NCI-H2029 (cell line): ENCODE measurements around the gene MBD5.

ENCODE experiments used
- DNase-seq: peaks from one replicate; lab custom pipeline; 2025; lab: John Stamatoyannopoulos, UW

Gene MBD5

DNA sequence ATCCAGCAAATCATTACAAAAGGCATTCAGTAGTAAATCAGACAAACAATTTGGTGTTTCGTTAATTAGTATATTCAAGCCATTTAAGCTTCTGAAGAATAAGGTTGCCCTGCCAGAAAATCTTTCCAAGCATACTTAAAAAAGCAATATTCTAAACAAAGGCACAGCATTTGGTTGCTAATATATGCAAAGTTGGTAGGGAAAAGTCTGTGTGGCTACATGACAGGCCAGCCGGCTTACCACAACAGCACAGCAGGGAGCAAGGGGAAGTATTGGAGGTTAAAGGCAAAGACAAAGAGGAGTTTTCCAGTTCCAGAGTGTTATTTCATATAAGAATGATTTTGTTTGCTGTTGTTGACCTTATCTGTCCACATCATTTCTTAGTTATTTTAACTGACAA, 282.3 kb downstream of the MBD5 start:
- no peak for DNase-seq

DNA sequence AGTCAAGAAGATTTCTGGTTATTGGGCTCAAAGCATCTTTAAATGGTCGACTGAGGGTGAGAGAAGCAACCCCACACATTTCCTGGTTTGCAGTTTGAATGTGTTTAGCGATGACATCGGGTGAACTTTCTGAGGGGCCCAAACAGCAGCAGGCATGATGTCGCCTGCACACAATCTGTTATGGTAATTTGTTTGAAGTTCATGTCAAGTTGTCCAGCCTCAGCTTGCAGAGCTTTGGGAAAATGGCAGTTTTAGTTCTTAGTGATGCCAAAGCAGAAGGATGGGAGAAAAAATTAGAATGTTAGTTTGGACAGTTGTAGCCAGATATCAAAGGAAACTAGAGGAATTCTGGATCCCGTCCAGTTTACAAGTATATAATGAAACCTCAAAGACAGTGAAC, 284.6 kb downstream of the MBD5 start:
- DNase-seq = no peak

DNA sequence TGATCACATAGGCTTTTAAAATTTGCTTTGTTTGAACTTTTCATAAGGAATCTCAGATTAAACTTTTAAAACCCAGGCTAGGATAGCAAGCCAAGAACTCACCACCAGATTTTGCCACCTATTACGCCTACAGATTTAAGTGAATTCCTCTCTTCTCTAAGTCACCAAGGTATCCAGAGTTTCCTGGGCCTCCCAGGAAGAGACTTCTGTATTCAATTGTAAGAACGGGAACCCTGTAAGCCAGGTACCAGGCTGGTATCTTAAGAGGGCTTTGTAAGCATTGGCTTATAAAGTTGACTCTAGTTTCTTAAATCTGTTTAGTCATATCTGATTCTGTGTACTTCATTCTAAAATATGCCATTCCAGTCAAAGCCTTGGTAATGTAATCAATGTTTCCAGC, 285.1 kb downstream of the MBD5 start:
- no peak for DNase-seq

DNA sequence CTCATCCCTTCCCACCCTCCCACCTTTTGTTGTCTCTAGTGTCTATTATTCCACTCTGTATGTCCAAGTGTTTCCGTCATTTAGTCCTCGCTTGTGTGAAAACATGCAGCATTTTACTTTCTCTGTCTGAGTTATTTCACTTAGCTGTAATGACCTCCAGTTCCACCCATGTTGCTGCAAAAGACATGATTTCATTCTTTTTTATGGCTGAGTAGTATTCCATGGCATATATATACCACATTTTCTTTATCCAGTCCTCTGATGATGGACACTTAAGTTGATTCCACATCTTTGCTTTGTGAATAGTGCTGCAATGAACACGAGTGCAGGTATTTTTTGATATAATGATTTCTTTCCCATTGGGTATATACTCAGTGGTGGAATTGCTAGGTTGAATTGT, 296.7 kb downstream of the MBD5 start:
- no peak for DNase-seq

DNA sequence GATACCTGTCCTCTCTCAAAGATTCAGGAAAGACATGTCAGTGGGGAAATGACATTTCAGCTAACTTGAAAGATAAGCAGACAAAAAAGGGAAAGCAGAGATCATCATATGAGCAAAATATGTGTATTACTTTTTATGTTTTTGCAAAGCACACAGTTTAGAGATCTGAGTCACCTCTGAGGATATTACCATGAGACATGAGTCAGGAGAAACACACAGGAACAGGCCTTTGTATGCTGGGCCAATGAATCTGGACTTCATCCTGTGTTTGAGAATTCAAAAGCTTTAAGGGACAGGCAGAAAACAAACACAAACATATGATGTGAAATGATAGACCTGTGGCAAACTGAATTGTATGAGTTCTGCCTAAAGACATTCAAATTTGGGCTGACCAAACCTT, 317.6 kb downstream of the MBD5 start:
- DNase-seq = no peak

DNA sequence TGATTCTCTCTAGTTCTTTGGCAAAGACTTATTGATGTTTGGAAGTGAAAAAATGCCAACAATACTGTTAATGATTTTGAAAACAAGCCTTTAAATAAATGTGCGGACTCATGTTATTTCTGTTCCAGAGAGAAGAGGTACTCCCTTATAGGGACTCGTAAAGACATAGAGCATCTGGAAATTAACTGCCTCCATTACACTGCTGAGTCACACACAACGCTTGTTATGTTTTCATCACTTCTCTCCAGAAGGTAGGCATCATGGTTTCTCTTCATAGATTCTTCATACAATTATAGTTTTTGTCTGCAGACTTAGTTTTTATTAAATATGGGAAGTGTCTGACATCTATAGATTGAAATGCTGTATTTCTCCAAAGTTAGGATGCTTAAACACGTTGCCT, 321.2 kb downstream of the MBD5 start:
- no peak for DNase-seq

DNA sequence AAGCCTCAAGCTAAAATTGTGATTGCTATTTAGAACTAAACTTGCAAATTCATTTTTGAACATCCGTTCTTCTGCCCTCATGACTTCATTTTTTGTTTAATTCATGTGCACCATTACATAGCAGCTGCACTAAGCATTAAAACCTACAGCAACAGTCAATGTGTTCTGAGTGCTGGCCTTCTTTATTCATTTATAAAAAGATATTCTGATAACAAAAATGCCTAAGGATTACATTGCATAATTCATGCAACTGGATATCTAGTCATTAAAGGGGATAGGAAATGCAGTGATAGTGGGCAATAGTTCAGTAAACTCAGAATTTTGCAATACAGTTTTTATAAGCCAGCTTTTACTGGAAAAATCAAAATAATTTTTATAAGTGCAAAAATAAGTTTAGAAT, 329.3 kb downstream of the MBD5 start:
- DNase-seq = no peak

DNA sequence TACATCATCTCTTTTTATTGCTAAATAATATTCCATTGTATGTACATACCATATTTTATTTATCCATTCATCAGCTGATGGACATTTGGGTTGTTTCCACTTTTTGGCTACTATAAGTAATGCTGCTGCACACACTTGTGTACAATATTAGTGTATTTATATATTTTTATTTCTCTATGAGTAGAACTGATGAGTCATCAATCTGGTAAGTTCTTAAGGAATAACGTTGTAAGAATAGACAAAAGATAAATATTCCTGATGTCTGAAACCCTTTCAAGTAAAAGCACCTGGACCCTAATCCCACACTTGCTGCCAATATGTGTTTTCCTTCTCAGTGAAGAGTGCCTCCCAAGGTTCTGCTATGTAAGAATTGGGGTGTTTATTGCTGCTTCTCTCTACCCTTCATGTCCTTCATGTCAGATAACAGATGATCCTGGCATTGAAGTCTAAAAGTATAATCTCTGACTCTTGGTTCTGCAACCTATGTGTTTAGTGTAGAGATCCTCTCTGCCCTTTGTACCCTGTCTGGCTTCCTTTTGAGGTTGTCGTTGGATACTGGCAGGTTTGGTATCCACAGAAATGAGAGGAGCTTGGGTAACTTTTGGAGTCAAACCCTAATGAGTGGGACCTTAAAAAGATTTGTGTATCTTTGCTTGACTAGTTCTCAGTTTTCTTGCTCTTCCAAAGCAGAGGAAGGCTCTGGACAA, 330.7 kb downstream of the MBD5 start:
- DNase-seq = no peak

DNA sequence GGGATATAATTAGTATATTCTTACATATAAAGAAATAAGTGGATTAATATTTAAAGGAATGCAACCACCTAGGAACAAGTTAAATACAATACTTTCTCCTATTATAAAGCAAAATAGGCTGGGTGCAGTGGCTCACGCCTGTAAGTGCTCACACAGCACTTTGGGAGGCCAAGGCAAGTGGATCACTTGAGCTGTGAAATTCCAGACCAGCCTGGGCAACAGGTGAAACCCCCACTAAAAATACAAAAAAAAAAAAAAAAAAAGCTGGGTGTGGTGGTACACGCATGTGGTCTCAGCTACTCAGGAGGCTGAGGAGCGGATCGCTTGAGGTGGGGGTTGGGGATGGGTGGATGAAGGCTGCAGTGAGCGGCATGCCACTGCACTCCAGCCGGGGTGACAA, 337.5 kb downstream of the MBD5 start:
- no peak for DNase-seq

DNA sequence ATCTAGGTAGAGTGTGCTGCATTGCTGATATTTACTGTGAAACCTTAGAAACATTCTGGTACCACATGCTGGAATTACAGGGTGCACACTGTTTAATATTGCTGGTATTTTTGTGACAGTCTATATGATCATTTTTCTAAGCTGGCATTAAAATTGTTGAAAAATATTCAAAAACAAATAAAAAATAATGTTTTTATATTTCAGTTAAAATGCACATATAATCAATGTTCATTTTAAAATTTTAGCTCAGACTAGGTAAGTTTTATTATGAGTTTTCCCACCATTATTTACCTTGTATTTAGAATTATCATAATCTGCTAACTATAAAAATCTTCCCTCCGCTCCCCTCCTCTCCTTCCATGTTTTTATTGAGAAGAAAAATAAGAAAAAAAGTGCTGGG, 339.8 kb downstream of the MBD5 start:
- no peak for DNase-seq

DNA sequence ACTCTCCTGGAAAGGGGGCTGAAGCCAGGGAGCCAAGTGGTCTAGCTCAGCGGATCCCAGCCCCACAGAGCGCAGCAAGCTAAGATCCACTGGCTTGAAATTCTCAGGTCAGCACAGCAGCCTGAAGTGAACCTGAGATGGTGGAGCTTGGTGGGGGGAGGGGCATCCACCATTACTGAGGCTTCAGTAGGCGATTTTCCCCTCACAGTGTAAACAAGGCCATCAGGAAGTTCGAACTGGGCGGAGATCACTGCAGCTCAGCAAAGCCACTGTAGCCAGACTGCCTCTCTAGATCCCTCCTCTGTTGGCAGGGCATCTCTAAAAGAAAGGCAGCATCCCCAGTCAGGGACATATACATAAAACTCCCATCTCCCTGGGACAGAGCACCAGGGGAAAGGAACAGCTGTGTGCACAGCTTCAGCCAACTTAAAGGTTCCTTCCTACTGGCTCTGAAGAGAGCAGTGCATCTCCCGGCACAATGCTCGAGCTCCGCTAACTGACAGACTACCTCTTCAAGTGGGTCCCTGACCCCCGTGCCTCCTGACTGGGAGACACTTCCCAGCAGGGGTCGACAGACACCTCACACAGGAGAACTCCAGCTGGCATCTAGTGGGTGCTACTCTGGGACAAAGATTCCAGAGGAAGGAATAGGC, 341.4 kb downstream of the MBD5 start:
- DNase-seq = no peak

DNA sequence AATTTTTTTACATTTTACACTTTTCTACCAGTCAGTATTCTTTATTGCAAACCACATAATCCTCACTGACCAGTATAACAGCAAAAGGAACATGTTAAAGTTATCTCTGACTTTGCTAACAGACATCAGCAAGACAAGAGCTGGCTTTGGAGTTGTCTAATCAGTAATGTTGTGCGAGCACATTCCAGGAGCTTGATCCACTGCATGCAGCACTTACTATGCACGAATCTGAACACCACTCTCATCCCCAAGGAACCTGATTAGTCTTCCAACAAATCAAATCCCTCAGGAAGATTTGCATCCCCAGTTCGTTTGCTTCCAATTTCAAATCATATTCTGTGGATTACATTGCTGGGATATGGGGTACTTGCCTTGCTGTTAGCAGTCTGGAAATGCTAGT, 354.3 kb downstream of the MBD5 start:
- DNase-seq = no peak

DNA sequence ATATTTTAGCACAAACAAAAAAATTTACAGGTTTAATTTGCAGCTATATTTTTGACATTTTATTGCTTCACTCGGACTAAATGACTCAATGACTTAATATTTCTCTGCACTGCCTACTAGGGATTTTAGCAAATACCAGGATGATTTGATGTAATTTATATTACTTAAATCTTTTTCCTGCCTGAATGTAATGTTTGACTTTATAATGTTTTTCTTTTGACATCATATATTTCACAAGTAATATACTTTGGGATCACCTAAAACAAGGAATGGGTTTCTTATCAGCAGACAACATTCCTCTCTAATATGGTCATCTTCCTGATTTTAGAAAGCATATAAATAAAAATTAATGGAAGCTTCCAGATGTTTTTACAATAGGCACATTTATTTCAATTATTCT, 370.4 kb downstream of the MBD5 start:
- DNase-seq = no peak

DNA sequence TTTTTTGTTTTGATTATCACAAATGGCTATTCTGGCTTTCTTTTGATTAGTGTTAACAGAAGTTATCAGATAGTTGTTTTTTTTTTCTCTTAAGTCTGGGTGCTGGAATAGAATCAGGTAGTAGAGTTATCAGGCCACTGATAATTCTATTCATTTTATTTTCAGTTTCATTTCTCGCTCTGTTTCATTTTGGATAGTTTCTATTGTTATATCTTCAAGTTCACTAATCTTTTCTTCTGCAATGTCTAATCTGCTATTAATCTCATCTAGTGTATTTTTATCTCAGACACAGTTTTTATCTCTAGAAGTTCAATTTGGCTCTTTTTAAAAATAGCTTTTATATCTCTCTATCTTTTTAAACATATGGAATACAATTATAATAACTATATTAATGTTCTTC, 381.9 kb downstream of the MBD5 start:
- no peak for DNase-seq

DNA sequence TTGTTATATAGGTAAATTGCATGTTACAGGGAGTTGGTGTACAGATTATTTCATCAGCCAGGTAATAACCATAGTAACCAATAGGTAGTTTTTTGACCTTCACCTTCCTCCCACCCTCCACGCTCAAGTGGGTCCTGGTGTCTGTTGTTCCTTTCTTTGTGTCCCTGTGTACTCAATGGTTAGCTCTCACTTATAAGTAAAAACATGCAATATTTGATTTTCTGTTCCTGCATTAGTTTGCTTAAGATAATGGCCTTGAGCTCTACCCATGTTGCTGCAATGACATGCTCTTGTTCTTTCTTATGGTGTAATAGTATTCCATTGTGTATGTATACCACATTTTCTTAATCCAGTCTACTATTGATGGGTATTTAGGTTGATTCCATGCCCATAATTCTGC, 390.0 kb downstream of the MBD5 start:
- DNase-seq = no peak

DNA sequence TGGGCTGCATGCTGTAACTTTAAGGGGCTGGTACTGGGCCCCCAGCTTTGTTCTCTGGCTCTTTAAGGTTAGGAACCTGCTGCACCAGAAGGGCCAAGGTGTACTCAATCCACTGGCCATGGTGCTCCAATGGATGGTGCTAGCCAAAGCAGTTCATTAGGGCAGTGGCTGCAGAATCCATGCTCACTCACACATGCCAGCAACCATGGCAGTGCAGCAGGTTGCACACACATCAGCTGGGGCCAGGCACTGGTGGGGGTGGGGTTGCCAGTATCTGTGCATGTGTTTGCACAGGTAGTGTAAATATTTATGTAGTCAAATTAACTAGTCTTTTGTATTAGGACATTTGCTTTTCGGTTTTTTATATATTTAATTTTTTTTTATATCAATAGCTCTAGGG, 395.4 kb downstream of the MBD5 start:
- DNase-seq = no peak

DNA sequence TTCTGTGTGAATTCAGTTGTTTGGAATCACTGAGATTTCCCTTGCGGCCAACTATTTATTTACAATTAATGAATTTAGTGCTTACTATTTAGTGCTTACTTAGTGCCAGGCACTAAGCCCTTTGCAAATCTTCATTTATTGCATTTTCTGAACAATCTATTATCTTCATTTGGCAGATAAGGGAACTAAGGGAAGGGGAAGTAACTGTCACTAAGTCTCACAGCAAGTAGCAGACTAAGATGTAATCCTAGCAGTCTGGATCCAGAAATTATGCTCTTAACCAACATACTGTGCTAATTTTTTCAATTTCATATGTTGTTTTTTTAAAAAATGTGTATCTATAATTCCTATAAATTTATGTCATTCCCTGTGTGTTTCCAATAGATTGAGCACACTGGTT, 409.2 kb downstream of the MBD5 start:
- no peak for DNase-seq

DNA sequence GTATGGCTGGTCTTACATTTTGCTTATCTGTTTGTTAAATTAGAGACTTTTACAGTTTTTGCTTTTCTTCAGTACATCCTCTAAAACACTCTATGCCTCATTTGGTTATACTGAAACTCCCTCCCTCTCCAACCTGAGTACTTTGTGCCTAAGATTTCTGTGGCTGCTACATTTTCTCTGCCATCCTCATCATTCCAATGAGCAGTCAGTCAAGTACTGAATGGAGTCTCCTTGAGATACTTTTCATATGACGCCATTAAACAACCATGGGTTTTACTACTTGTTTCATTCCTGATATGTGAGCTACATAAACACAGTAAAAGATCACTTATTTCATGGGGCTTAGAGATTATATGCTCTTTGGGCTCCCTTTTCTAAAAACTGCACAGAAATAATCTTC, 427.0 kb downstream of the MBD5 start:
- no peak for DNase-seq

DNA sequence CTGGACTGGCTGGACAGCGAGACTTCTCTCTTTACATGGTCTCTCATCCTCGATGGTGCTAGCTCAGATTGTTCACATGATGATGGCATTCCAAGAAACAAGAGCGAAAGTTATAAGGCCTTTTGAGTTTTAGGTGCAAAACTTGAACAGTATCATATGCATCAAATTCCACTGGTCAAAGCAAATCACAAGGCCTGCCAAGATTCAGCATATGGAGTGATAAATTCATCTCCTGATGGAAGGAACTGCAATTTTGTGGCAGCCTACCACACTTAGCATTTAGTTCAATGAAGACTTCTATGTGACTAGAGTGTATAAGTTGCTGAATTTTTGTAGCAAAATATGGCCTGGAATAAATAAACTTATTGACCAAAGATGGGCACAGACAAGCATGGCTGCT, 429.6 kb downstream of the MBD5 start:
- DNase-seq = no peak

DNA sequence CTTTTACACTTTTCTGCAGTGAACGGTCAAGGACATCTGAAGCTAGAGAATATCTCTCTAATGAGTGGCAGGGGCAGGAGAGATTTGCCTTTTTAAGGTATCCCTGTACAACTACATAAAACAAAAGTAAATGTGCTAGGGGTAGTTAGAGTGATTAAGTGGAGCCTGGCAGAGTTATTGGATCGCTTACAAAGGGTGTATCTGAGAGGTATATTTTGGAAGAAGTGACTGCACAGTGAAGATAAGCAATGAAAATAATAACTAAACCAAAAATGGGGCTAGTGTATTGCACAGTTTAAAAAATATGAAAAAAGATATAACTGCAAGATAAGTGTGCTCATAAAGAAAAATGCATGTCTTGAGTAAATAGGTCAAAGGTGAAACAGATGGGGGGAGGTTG, 430.2 kb downstream of the MBD5 start:
- DNase-seq = no peak

DNA sequence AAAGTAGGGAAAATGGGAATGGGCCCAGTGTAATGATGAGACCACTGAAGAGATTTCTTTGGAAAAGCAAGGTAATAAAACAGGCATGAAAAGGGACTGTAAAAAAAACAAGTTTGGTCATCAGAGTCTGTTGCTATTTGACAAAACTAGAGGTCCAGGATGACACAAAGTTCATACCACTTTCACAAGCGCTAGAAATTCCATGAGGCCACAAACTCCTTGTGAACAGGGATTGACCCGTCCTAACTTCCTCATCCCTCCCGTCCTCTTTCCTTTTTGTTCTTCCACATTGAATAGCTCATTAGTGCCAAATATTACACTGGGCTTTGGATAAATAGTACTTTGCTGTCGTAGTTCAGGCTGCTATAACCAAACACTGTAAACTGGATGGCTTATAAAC, 434.9 kb downstream of the MBD5 start:
- DNase-seq = no peak

DNA sequence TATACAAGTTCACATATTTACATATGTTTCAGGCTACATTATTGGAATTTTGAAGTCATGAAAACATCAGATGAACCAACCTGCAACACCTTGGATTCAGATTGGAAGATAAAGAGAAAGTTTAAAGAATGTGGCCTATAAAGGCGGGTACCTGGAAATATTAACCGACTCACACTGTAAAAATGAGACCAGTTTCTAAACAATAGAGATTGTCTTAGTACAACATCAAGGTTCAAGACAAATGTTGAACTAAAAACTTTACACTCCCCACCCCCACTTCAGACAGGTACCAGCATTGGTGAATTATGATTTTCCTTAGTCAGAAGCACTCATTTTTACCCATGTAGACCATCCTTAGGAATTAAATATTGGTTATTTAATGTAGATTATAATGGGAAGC, 437.3 kb downstream of the MBD5 start:
- no peak for DNase-seq

DNA sequence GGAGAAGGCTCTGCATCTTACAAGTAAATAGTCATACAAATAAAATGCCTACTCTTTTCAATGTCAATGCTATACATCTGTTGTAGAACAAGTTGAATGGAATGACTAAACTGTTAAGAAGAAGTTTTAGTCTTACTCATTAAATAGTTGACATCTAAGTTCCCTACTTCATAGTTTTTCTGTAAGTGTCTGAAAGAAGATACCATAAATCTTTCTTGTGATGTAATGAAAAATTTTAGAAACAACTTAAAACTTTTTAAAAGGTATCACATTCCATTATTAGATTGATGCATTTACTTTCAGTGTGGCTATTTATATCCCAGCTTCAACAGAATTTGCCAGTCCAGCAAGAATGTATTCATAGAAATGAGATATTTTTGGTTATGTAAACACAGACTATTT, 438.5 kb downstream of the MBD5 start:
- no peak for DNase-seq

DNA sequence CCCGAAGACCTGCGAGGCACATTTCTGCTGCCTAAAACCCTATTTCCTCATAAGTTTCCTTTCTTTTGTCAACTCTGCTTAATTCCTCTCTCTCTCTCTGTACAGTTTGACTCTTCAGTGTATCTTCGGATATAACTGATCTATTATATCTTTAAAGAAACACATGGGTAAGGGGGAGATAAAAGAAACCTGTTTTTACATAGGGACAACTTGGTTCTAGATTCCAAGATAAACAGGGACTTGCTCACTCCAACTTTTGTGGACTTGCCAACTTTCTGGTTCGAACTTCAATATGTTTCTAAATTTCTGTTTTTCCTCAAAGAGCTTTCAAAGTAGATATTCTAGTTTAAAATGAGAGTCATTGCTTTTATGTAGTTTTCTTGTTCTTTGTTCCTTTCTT, 441.0 kb downstream of the MBD5 start:
- no peak for DNase-seq
